ENCODE data around the gene L2HGDH. TPM values are rescaled to one million over a fixed set of nuclear protein-coding genes. Genes with fewer than 3 reads are reported as not detected.

The L2HGDH gene
- total RNA-seq, 1 donor from 2014 or later: 7.6 TPM

DNA sequence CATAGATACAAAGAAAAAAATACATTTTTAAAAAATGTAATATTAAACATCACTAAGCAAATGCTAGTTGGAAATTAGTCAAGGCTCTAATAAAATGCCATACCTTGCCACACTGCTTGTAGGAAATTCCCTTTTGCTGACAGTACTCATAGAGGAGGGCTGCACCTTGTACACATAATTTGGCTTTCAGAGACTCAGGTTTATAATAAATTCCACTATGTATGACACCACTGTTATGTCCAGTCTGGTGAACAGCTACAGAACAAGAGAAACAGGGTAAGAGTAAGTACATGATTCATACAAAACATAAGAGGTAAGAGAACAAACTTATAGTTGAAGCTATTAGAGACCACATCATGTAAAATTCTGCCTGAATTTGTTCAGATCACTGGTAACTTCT, 10.1 kb downstream of the L2HGDH start:
- peaks cover 10% of the 10 kb centered on the region for H3K4me1 Mint-ChIP-seq (ENCODE audit: unreplicated experiment)
- H3K27me3 Mint-ChIP-seq (ENCODE audit: unreplicated experiment): peaks cover 1% of the 10 kb centered on the region
- TF ChIP-seq, protein P1, sequence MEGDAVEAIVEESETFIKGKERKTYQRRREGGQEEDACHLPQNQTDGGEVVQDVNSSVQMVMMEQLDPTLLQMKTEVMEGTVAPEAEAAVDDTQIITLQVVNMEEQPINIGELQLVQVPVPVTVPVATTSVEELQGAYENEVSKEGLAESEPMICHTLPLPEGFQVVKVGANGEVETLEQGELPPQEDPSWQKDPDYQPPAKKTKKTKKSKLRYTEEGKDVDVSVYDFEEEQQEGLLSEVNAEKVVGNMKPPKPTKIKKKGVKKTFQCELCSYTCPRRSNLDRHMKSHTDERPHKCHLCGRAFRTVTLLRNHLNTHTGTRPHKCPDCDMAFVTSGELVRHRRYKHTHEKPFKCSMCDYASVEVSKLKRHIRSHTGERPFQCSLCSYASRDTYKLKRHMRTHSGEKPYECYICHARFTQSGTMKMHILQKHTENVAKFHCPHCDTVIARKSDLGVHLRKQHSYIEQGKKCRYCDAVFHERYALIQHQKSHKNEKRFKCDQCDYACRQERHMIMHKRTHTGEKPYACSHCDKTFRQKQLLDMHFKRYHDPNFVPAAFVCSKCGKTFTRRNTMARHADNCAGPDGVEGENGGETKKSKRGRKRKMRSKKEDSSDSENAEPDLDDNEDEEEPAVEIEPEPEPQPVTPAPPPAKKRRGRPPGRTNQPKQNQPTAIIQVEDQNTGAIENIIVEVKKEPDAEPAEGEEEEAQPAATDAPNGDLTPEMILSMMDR (IDR thresholded peaks at IDR 0.05; ENCODE audit: unreplicated experiment): no peak
- no peak overlapping the region for H3K27ac Mint-ChIP-seq (ENCODE audit: unreplicated experiment)
- no peak overlapping the region for H3K4me3 Mint-ChIP-seq (ENCODE audit: unreplicated experiment)
- no peak for DNase-seq (ENCODE audit: low spot score)
- H3K9me3 Mint-ChIP-seq (ENCODE audit: unreplicated experiment): no peaks in the 10 kb centered on the region
- H3K36me3 Mint-ChIP-seq (ENCODE audit: low read depth, unreplicated experiment): no peaks in the 10 kb centered on the region

DNA sequence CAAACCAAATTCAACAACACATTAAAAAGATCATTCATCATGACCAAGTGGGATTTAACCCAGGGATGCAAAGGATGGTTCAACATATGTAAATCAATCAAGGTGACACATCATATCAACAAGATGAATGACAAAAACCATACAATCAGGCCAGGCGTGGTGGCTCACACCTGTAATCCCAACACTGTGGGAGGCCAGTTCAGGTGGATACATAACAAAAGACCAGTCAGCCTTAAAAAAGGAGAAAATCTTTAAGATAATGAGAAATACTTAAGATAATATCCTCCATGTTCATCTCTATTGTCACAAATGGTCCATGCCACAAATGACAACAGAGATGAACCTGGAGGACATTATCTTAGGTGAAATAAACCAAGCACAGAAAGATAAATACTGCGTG, 12.4 kb downstream of the L2HGDH start:
- peaks cover 10% of the 10 kb centered on the region for H3K4me1 Mint-ChIP-seq (ENCODE audit: unreplicated experiment)
- H3K27ac Mint-ChIP-seq (ENCODE audit: unreplicated experiment): no peak overlapping the region
- no peaks in the 10 kb centered on the region for H3K36me3 Mint-ChIP-seq (ENCODE audit: low read depth, unreplicated experiment)
- no peaks in the 10 kb centered on the region for H3K27me3 Mint-ChIP-seq (ENCODE audit: unreplicated experiment)
- TF ChIP-seq, protein P1 (IDR thresholded peaks at IDR 0.05; ENCODE audit: unreplicated experiment): no peak
- H3K9me3 Mint-ChIP-seq (ENCODE audit: unreplicated experiment): no peaks in the 10 kb centered on the region
- H3K4me3 Mint-ChIP-seq (ENCODE audit: unreplicated experiment): no peak overlapping the region
- DNase-seq (ENCODE audit: low spot score): no peak

DNA sequence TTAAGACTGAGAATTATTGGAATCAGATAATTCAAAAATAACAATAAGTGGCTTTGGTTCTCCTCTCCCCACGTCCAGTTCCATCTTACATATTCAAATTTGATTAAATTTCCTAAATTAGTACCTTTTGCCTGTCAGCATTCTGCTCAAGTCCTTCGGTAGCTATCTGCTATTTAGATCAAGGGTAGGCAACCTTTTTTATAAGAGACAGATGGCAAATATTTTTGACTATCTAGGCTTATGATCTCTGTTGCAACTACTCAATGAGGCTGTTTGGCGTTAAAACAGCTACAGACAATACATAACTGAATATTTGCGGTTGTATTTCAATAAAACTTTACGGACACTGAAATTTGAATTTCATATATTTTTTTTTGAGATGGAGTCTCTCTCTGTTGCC, 21.7 kb downstream of the L2HGDH start:
- no peak overlapping the region for H3K4me3 Mint-ChIP-seq (ENCODE audit: unreplicated experiment)
- no peaks in the 10 kb centered on the region for H3K27me3 Mint-ChIP-seq (ENCODE audit: unreplicated experiment)
- DNase-seq (ENCODE audit: low spot score): no peak
- H3K9me3 Mint-ChIP-seq (ENCODE audit: unreplicated experiment): no peaks in the 10 kb centered on the region
- H3K36me3 Mint-ChIP-seq (ENCODE audit: low read depth, unreplicated experiment): no peaks in the 10 kb centered on the region
- TF ChIP-seq, protein P1 (IDR thresholded peaks at IDR 0.05; ENCODE audit: unreplicated experiment): no peak
- no peaks in the 10 kb centered on the region for H3K4me1 Mint-ChIP-seq (ENCODE audit: unreplicated experiment)
- no peak overlapping the region for H3K27ac Mint-ChIP-seq (ENCODE audit: unreplicated experiment)

DNA sequence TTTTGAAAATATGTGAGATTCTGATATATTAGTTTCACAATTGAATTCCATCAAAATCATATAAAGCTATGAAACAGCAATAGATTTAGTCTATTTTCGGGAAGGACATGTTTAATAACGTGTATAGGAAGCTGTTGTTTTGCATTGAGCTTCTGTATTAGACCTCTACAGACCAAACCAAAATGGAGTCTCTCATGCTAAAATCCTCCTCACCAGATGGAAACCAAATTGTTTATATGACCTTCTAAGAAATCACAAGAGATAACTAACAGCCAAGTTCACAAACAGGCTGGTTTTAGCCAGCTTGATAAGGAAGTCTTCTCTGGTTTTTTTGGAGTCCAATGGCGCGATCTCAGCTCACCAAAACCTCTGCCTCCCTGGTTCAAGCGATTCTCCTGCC, 23.9 kb downstream of the L2HGDH start:
- H3K4me3 Mint-ChIP-seq (ENCODE audit: unreplicated experiment): no peak overlapping the region

DNA sequence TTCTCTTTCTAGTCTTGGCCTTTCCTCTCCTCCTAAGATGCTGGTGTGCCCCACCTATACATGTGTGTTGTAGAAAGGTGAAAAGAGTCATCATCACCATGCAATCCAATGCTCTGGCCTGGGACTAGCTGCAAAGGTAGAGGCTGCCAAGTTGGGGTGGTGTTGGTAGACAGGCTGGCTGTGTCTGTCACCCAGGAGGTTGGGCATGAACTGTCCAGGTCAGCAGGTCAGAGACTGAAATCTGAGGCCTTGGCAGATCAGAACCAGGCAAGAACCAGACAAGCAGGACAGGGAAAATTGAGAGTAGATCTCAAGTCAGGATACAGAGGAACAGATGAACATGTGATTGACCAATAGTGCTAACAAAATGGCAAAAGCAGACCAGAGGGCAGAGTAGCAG, 26.2 kb downstream of the L2HGDH start:
- TF ChIP-seq, protein P1 (IDR thresholded peaks at IDR 0.05; ENCODE audit: unreplicated experiment): no peak
- no peaks in the 10 kb centered on the region for H3K27me3 Mint-ChIP-seq (ENCODE audit: unreplicated experiment)
- no peak for DNase-seq (ENCODE audit: low spot score)
- H3K27ac Mint-ChIP-seq (ENCODE audit: unreplicated experiment): no peak overlapping the region
- H3K4me1 Mint-ChIP-seq (ENCODE audit: unreplicated experiment): no peaks in the 10 kb centered on the region
- no peak overlapping the region for H3K4me3 Mint-ChIP-seq (ENCODE audit: unreplicated experiment)
- H3K9me3 Mint-ChIP-seq (ENCODE audit: unreplicated experiment): no peaks in the 10 kb centered on the region
- no peaks in the 10 kb centered on the region for H3K36me3 Mint-ChIP-seq (ENCODE audit: low read depth, unreplicated experiment)

More for the DNA sequence above, 23.9 kb downstream of the L2HGDH start:
- Mint-ChIP-seq H3K9me3 (ENCODE audit: unreplicated experiment) (no peaks in the 10 kb centered on the region), H3K27me3 (ENCODE audit: unreplicated experiment) (no peaks in the 10 kb centered on the region), H3K4me1 (ENCODE audit: unreplicated experiment) (no peaks in the 10 kb centered on the region), H3K27ac (ENCODE audit: unreplicated experiment) (no peak overlapping the region), H3K36me3 (ENCODE audit: low read depth, unreplicated experiment) (no peaks in the 10 kb centered on the region)
- TF ChIP-seq, protein P1 (IDR thresholded peaks at IDR 0.05; ENCODE audit: unreplicated experiment): no peak
- no peak for DNase-seq (ENCODE audit: low spot score)

Measured in endothelial cell (in vitro differentiated cells).